ENCODE results near the gene ASB2. TPM values are rescaled to one million over a fixed set of nuclear protein-coding genes. Genes with fewer than 3 reads are reported as not detected.

Gene ASB2
- total RNA-seq, 2 experiments from 2014 or later, result 2.4 to 2.5 TPM

DNA sequence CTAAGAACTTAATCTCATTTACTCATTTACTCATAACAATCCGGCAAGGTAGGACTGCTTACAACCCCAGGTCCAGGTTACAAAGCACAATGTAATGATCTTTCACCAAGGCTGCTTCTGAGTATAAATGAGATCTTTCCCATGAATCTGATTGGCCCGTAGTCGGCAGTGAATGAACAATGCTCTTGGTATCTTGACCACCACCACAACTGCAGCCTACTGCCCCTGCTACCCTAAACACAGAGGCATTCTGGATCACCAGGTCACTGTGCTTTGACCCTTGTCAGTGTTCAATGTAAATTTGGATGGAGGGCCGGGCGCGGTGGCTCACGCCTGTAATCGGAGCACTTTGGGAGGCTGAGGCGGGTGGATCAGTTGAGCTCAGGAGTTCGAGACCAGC lies 33.3 kb downstream of the ASB2 start:
- no peaks in the 10 kb centered on the region for H3K9me3 Mint-ChIP-seq
- no peak overlapping the region for H3K27ac Mint-ChIP-seq
- H3K4me3 Mint-ChIP-seq, result no peak overlapping the region
- H3K36me3 Mint-ChIP-seq (ENCODE audit: low read depth), result no peaks in the 10 kb centered on the region
- intact Hi-C loops (cut with micrococcal nuclease), result no loop called here
- H3K4me1 Mint-ChIP-seq (ENCODE audit: low read depth), result peaks cover 7% of the 10 kb centered on the region
- CTCF ChIA-PET, result interaction anchor here (1.0 to 12.8 kb wide), 6 partner anchors 17 to 194 kb away, joined by 3 to 384 read pairs (median 19); partner anchors contain the start of gene CCDC197
- DNase-seq, result no peak
- peaks cover 7% of the 10 kb centered on the region for H3K27me3 Mint-ChIP-seq (ENCODE audit: low read depth)

DNA sequence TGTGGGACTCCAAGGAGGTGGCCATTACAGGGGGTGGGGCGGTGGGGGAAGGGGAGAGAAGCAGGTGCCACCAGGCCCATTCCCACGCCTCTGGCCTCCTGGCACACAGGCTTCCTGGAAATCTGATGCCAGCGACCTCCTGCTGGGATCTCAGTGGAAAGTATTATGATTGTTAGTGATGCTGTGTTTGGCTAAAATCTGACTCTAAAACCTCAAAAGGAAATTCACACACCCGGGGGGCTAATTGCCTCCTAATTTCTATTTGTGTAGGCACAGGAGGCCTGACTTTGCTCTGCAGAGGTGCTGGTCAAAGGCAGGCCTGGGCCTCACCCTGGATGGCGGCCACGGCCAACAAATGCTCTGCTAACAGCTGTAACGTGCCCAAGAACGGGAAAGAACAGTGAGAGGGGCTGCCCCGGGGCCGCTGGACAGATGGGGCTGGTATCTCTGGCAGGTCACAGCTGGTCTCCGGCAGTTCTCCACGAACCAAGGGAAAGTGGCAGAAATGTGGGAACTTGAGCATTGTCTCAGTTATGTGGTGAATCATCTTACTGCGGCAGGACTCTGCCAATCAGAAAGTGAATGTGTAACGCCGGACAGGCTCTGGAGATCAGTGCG lies 35.0 kb downstream of the ASB2 start:
- Mint-ChIP-seq H3K4me3 (no peak overlapping the region), H3K36me3 (ENCODE audit: low read depth) (no peaks in the 10 kb centered on the region), H3K9me3 (no peaks in the 10 kb centered on the region), H3K4me1 (ENCODE audit: low read depth) (peaks cover 7% of the 10 kb centered on the region), H3K27me3 (ENCODE audit: low read depth) (peaks cover 16% of the 10 kb centered on the region), H3K27ac (no peak overlapping the region)
- CTCF ChIA-PET, result interaction anchor here (1.6 to 12.8 kb wide), 9 partner anchors 9 to 191 kb away, joined by 5 to 384 read pairs (median 33); partner anchors contain the start of gene CCDC197
- no peak for DNase-seq
- intact Hi-C loops (cut with micrococcal nuclease), result no loop called here

DNA sequence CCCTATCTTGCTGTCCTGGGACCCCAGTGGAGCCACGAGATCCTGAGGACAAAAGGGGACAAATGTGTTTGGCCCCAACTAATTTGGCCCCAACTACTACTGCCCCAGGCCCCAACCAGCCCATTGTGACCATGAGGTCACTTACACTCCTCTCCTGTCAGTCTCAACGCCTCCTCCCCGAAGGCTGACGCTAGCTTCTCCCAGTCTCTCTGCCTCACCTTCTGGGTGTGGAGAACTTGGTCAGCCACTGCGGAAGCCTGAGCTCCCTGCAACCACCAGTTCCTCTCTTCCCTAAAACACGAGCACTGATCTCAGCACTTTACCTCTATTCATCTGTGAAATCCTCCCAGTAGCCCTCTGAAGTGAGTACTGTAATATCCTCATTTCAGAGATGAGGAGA lies 35.9 kb downstream of the ASB2 start:
- H3K27ac Mint-ChIP-seq, result no peak overlapping the region
- peaks cover 19% of the 10 kb centered on the region for H3K27me3 Mint-ChIP-seq (ENCODE audit: low read depth)
- intact Hi-C loops (cut with micrococcal nuclease), result no loop called here
- CTCF ChIA-PET, result interaction anchor here (0.6 to 12.8 kb wide), 30 partner anchors 10 to 279 kb away, joined by 3 to 384 read pairs (median 6); partner anchors contain the start of genes ASB2 and CCDC197
- DNase-seq, result no peak
- no peaks in the 10 kb centered on the region for H3K36me3 Mint-ChIP-seq (ENCODE audit: low read depth)
- no peak overlapping the region for H3K4me3 Mint-ChIP-seq
- H3K4me1 Mint-ChIP-seq (ENCODE audit: low read depth), result peaks cover 7% of the 10 kb centered on the region
- no peaks in the 10 kb centered on the region for H3K9me3 Mint-ChIP-seq

DNA sequence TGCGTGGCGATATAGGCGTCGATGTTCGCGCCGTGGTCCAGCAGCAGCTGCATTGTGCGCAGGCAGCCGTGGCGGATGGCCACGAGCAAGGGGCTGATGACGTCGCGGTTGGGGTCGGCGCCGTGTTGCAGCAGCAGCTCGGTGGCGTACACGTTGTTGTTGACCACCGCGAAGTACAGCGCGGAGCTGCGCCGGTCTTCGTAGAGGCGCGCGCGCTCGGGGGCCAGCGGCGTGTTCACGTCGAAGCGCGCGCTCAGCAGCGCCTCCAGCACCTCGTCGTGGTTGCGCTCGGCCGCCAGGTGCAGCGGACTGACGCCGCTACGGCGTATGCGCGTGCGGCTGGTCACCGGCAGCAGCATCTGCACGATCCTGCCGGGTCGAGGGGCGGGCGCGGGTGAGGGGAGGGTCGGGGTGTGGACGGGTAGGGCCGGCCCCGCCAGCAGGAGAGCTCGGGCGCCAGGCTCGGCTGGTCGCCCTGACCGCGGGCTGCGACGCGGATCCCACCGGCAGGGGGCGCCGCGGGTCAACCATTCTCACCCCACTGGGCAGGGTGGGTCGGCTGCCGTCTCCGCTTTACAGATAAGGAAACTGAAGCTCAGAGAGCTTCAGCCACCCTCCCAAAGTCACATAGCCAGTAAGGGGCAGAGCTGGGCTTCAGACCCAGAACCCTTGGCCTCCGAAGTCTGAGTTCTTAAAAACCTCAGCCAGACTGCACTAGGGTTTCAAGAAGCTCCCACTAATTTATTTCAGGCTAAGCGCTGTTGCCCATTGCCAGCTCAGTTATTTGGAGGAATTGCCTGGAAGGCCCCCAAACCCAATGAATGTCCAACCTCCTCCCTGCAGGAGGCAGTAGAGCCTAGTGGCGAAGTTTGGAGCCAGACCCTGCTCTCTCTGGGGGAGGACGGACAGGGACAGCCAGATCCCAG lies 36.8 kb downstream of the ASB2 start:
- Mint-ChIP-seq H3K36me3 (ENCODE audit: low read depth) (no peaks in the 10 kb centered on the region), H3K27ac (no peak overlapping the region), H3K4me1 (ENCODE audit: low read depth) (peaks cover 7% of the 10 kb centered on the region), H3K4me3 (peak overlapping the region; percentile 57), H3K9me3 (no peaks in the 10 kb centered on the region), H3K27me3 (ENCODE audit: low read depth) (peaks cover 19% of the 10 kb centered on the region)
- CTCF ChIA-PET, result interaction anchor here (0.6 to 12.8 kb wide), 40 partner anchors 9 to 285 kb away, joined by 3 to 384 read pairs (median 5); partner anchors contain the start of genes ASB2 and CCDC197
- DNase-seq, result peak; percentile 92
- intact Hi-C loops (cut with micrococcal nuclease), result loop anchor here (1.0 to 2.0 kb wide), 4 partner anchors 31 to 197 kb away; partner anchors contain the start of gene IFI27L2

DNA sequence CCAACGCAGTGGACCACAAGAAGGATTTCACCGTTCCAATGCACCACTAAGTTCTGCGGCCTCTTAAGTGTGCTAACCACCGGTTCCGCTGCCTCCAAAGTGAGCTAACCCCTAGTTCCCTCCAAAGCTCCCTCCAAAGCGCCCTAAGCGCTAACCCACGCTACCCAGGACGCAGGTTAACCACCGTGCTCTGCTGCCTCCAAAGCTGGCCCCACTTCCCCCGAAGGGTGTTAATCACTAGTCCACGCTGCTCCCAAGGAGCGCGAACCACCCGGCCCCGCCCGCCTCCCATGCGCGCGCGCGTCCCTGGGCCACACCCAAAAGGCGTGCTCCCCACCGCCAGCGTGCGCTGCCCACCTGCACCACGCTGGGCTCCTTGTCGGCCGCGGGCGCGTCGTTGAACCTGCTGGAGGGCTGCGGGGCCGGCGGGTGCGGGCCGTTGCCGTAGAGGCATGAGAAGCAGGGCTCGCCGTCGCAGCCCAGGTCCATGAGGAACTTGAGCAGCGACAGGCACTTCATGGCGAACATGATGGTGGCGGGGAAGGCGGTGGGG lies 37.5 kb downstream of the ASB2 start:
- peaks cover 7% of the 10 kb centered on the region for H3K4me1 Mint-ChIP-seq (ENCODE audit: low read depth)
- H3K27ac Mint-ChIP-seq, result no peak overlapping the region
- intact Hi-C loops (cut with micrococcal nuclease), result loop anchor here (1.0 to 2.0 kb wide), 4 partner anchors 31 to 197 kb away; partner anchors contain the start of gene IFI27L2
- no peak for DNase-seq
- peaks cover 19% of the 10 kb centered on the region for H3K27me3 Mint-ChIP-seq (ENCODE audit: low read depth)
- CTCF ChIA-PET, result interaction anchor here (0.6 to 12.8 kb wide), 20 partner anchors 12 to 285 kb away, joined by 3 to 384 read pairs (median 8); partner anchors contain the start of genes ASB2 and CCDC197
- H3K4me3 Mint-ChIP-seq, result peak overlapping the region; percentile 57
- H3K36me3 Mint-ChIP-seq (ENCODE audit: low read depth), result no peaks in the 10 kb centered on the region
- no peaks in the 10 kb centered on the region for H3K9me3 Mint-ChIP-seq

DNA sequence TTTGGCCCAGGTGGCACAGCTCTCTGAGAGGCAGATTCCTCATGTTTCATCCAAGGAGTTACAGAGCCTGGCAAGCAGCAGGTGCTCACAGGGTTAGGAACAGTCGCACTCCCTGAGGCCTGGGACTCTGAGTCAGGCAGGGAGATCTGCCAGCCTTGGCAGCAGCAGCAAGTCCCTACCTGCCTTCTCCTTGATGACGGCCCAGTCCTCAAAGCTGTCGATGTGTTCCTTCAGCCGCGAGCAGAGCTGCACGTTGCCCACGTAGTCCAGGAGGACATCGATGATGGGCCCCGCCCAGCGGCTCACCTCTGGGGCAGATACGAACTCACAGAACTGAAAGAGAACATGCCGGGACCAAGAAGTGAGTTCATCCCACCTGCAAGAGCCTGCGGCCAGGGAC lies 38.9 kb downstream of the ASB2 start:
- no peak for DNase-seq
- Mint-ChIP-seq H3K27me3 (ENCODE audit: low read depth) (peaks cover 19% of the 10 kb centered on the region), H3K4me3 (no peak overlapping the region), H3K36me3 (ENCODE audit: low read depth) (peaks cover 1% of the 10 kb centered on the region), H3K9me3 (no peaks in the 10 kb centered on the region), H3K27ac (no peak overlapping the region), H3K4me1 (ENCODE audit: low read depth) (peaks cover 7% of the 10 kb centered on the region)
- CTCF ChIA-PET, result interaction anchor here (1.0 to 12.8 kb wide), 10 partner anchors 9 to 237 kb away, joined by 3 to 384 read pairs (median 6); partner anchors contain the start of gene CCDC197
- intact Hi-C loops (cut with micrococcal nuclease), result no loop called here

DNA sequence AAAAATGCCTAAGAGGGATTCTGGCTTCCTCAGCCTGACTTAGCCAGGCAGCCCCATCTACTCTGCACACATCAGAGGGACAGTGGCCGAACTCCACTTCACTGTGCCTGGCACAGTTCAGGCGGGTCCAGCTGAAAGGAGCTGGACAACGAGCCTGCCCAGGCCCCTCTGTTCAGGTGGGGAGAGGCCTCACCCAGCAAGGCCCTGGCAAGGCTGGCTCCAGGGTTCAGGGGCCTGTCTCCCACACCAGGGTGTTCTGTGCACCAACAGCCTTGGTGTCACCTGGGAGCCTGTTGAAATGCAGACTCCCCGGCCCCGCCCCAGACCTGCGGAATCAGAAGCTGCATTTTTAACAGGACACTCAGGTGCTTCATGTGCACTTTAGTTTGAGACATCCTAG lies 39.4 kb downstream of the ASB2 start:
- Mint-ChIP-seq H3K4me1 (ENCODE audit: low read depth) (peaks cover 7% of the 10 kb centered on the region), H3K27ac (no peak overlapping the region), H3K9me3 (no peaks in the 10 kb centered on the region), H3K36me3 (ENCODE audit: low read depth) (peaks cover 1% of the 10 kb centered on the region), H3K27me3 (ENCODE audit: low read depth) (peaks cover 19% of the 10 kb centered on the region), H3K4me3 (no peak overlapping the region)
- DNase-seq, result no peak
- intact Hi-C loops (cut with micrococcal nuclease), result no loop called here
- CTCF ChIA-PET, result interaction anchor here (1.0 to 12.8 kb wide), 8 partner anchors 10 to 199 kb away, joined by 3 to 384 read pairs (median 8); partner anchors contain the start of gene CCDC197

DNA sequence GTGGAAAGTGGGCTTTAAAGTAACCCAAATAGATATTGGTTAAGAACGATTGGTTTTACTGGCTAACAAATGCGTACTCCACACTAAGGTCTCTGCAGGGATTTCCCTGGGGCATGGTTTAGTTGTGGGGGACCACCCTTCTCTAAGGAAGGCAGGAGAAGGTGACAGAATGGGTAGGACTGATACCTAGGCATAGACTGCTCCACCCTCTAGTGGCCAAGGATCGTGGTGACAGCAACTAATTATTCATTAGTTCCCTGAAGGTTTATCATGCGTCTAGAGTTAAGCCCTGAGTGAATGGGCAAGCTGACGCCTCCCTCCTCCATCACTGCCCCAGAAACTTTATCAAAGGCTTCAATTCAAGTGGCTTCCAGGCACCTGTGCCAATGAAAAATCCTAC lies 40.1 kb downstream of the ASB2 start:
- CTCF ChIA-PET, result interaction anchor here (0.9 to 12.8 kb wide), 6 partner anchors 33 to 200 kb away, joined by 3 to 384 read pairs (median 6); partner anchors contain the start of gene CCDC197
- peak; percentile 41 for DNase-seq
- Mint-ChIP-seq H3K4me3 (no peak overlapping the region), H3K4me1 (ENCODE audit: low read depth) (peaks cover 7% of the 10 kb centered on the region), H3K27ac (no peak overlapping the region), H3K27me3 (ENCODE audit: low read depth) (peaks cover 19% of the 10 kb centered on the region), H3K36me3 (ENCODE audit: low read depth) (peaks cover 1% of the 10 kb centered on the region), H3K9me3 (no peaks in the 10 kb centered on the region)
- intact Hi-C loops (cut with micrococcal nuclease), result no loop called here

DNA sequence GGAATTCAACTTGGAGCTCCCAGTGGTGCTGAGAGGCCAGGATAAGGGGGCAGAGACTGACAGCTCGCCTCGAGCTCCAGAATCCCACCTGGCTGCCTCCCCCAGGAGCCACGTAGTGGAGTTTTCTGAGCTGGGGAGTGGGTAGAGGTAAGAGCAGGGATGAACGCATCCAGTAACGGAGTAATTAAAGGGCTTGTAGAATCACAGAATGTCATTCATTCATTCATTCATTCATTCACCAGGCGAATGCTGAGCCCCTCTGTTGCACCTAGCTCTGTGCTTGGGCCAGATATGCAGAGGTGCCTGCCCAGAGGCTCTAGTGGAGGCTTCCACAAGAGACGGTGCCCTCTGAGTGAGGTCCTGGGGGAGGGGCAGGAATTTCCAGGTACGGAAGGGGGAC lies 41.2 kb downstream of the ASB2 start:
- Mint-ChIP-seq H3K27me3 (ENCODE audit: low read depth) (peaks cover 19% of the 10 kb centered on the region), H3K27ac (no peak overlapping the region), H3K9me3 (no peaks in the 10 kb centered on the region), H3K36me3 (ENCODE audit: low read depth) (peaks cover 1% of the 10 kb centered on the region), H3K4me3 (no peak overlapping the region), H3K4me1 (ENCODE audit: low read depth) (peaks cover 3% of the 10 kb centered on the region)
- intact Hi-C loops (cut with micrococcal nuclease), result no loop called here
- DNase-seq, result no peak
- CTCF ChIA-PET, result interaction anchor here (0.6 to 12.8 kb wide), 6 partner anchors 34 to 322 kb away, joined by 3 to 384 read pairs (median 6); partner anchors contain the start of gene CCDC197

DNA sequence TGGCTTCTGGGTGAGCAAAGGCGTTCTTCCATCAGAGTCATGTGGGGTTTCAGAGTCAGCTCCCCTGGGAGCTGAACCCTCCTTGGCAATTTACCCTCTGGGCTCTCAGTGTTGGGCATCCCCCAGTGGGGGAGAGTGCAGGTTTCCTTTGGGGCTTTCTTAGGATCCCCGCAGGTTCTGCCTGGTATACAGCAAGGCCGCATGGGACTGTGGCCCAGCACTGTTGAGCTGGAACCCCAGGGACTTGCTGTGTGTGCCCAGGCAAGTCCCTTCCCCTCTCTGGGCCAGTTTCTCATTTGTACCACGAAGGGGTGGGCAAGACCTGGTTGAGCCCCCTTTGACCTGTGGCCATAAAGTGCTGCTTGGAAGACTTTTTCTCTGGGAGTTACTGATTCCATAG lies 43.7 kb downstream of the ASB2 start:
- H3K27me3 Mint-ChIP-seq (ENCODE audit: low read depth), result peaks cover 8% of the 10 kb centered on the region

DNA sequence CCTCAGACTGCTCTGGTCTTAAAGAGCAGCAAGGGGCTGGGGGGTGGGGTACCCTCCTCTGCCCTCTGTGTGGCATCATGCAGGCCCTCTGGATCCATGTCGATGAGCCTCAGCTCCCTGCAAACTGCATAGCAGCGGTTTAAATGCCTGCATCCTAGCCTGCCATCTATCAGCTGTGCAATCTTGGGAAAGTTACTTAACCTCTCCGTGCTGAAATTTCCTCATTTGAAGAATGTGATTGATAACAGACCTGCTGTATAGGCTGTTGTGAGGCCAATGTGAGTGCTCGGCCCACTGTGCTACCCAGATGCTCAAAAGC lies 45.4 kb downstream of the ASB2 start:
- no peak overlapping the region for H3K27ac Mint-ChIP-seq
- CTCF ChIA-PET, result interaction anchor here (1.2 to 1.5 kb wide), 3 partner anchors 9 to 98 kb away, joined by 3 to 5 read pairs (median 3); no protein-coding TSS in a partner anchor
- DNase-seq, result no peak
- H3K4me3 Mint-ChIP-seq, result no peak overlapping the region
- H3K27me3 Mint-ChIP-seq (ENCODE audit: low read depth), result no peaks in the 10 kb centered on the region
- intact Hi-C loops (cut with micrococcal nuclease), result no loop called here
- no peaks in the 10 kb centered on the region for H3K4me1 Mint-ChIP-seq (ENCODE audit: low read depth)
- no peaks in the 10 kb centered on the region for H3K9me3 Mint-ChIP-seq
- peaks cover 1% of the 10 kb centered on the region for H3K36me3 Mint-ChIP-seq (ENCODE audit: low read depth)

More for the DNA sequence above, 43.7 kb downstream of the ASB2 start:
- Mint-ChIP-seq H3K36me3 (ENCODE audit: low read depth) (peaks cover 1% of the 10 kb centered on the region), H3K9me3 (no peaks in the 10 kb centered on the region), H3K27ac (no peak overlapping the region), H3K4me1 (ENCODE audit: low read depth) (no peaks in the 10 kb centered on the region), H3K4me3 (no peak overlapping the region)
- intact Hi-C loops (cut with micrococcal nuclease), result no loop called here
- DNase-seq, result no peak
- CTCF ChIA-PET, result interaction anchor here (0.6 kb wide), 1 partner anchor 105 kb away, joined by 3 read pairs; no protein-coding TSS in a partner anchor

All from activated naive CD4-positive, alpha-beta T cell treated with anti-CD3 and anti-CD28 coated beads for 36 hours (primary cell).